PFSK-1 (cell line): ENCODE measurements around the gene KLF5.

Source experiments
- FOXP2 ChIP-seq: optimal IDR thresholded peaks from 2 replicates; pipeline ENCODE3; 2011; ENCODE audit warnings: borderline replicate concordance, control low read depth, inconsistent platforms; ENCODE audit not compliant: insufficient read depth; ENCODE audit errors: extremely low read length, extremely low read depth
- POLR2AphosphoS5 ChIP-seq: IDR thresholded peaks from 2 replicates; pipeline ENCODE4 v1.6.1; 2012; ENCODE audit warnings: low read depth, mild to moderate bottlenecking, control low read depth, low read length, moderate library complexity
- REST ChIP-seq, 2 experiments: IDR thresholded peaks; 2 replicates each; pipeline versions ENCODE4 v1.6.1 to v1.8.0; 2011 to 2012; ENCODE audit warnings: low read depth in 2 of 2, low read length in 2 of 2, control low read depth in 1 of 2, inconsistent platforms in 1 of 2, mild to moderate bottlenecking in 1 of 2, moderate library complexity in 1 of 2; ENCODE audit not compliant: insufficient read depth in 1 of 2
- TAF1 ChIP-seq: IDR thresholded peaks from 2 replicates; pipeline ENCODE4 v1.6.1; 2012; ENCODE audit warnings: low read length, control low read depth, borderline replicate concordance; ENCODE audit not compliant: insufficient read depth

GRCh38 chr13:73060251-73061160 lies 1.7 kb downstream of the KLF5 start:
- no peak for TF ChIP-seq POLR2AphosphoS5
- TF ChIP-seq FOXP2: no peak
- TF ChIP-seq TAF1: no peak
- TF ChIP-seq REST (IDR thresholded peaks at IDR 0.05; ENCODE audit: insufficient read depth in 1 of 2, low read depth in 2 of 2, low read length in 2 of 2): no peak
